HTERT RPE-1 (cell line): ENCODE measurements around the gene PAPOLA.
"Not testable (repeated sequence)": the region's sequence is repeated elsewhere in the genome, so short reads cannot be mapped to it uniquely, and the experiment has no call there.

ENCODE experiments used
- in situ Hi-C: fragments of 300-500 bp; cut with MboI; formaldehyde crosslinking; loops from 4 replicates; pipeline ENCODE4 v1.14.3; 2020; ENCODE audit warnings: low sequenced_read_pairs

PAPOLA gene

DNA sequence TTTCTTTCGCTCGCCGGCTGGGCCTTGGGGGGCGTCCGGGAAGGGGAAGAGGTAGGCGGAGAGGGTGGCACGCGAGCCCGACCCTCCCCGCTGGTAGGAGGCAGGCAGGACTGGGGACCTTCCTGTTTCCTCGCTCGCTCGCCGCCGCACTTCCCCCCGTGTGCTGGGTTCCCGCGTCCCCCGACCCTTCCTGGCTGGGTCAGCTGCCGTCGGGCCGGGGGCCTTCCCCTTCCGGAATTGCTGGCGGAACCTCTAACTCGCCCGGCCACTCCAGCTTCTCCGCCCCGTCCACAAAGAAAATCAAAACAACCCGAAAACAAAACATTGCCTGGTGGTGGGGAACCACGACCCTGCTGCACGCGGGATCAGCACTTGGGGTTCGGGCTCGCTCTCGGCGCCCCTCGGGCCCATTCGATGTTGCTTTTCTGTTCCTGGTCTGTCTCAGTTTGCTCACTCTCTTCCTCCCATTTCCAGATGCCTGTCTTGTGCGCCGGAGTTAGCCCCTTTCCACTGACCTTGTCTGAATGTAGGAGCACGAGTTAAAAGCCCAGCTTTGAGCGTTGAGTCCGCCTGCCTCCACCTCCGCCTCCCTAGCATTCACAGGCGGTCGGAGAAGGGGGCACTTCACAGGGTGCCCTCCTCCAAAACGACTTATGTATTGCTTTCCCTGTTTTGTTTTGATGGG, 581 bp downstream of the PAPOLA start:
- in situ Hi-C loops: no loop called here

- in situ Hi-C loops: no loop called here
Measured at GRCh38 chr14:96503306-96503679, 1.1 kb downstream of the PAPOLA start.

DNA sequence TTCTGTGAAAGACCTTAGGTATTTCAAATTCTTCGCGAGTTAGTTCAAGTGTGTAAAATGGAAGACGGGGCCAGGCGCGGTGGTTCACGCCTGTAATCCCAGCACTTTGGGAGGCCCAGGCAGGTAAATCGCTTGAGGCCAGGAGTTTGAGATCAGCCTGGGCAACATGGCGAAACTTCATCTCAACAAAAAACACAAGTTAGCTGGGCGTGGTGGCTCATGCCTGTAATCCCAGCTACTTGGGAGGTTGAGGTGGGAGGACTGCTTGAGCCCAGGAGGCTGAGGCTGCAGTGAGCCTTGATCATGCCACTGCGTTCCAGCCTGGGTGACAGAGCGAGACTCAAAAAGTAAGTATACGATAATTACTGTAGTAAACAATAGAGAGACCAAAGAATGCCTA, 2.2 kb downstream of the PAPOLA start:
- in situ Hi-C loops: not testable (repeated sequence)

DNA sequence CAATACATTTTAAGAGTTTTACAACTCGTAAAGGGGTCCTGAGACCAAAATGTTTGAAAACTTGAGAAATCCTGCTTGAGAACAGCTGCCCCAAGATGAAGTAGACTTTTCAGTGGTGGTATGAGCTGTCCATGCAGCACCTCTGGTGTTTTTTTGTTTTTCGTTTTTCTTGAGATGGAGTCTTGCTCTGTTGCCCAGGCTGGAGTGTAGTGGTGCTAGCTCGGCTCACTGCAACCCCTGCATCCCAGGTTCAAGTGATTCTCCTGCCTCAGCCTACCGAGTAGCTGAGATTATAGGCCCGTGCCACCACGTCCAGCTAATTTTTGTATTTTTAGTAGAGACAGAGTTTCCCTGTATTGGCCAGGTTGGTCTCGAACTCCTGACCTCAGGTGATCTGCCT, 5.5 kb downstream of the PAPOLA start:
- in situ Hi-C loops: no loop called here

GRCh38 chr14:96508900-96509299, 6.7 kb downstream of the PAPOLA start:
- in situ Hi-C loops: no loop called here

GRCh38 chr14:96509457-96510090, 7.4 kb downstream of the PAPOLA start:
- in situ Hi-C loops: no loop called here

DNA sequence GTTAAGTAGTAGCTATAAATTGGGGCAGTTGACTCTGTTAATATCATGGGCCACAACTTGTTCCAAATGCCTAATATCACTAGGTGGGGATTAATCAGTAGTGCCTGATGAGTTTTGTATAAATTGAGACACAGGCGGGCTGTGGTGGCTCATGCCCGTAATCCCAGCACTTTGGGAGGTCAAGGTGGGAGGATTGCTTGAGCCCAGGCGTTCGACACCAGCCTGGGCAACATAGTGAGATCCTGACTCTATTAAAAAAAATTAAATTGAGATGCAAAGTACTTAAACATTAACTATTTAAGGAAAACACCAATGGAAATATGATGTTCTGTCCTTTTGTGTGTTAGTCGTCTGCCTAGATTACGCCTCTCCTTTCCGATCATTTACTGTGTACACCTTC, 9.0 kb downstream of the PAPOLA start:
- in situ Hi-C loops: no loop called here

GRCh38 chr14:96511667-96512066, 9.5 kb downstream of the PAPOLA start:
- in situ Hi-C loops: no loop called here

DNA sequence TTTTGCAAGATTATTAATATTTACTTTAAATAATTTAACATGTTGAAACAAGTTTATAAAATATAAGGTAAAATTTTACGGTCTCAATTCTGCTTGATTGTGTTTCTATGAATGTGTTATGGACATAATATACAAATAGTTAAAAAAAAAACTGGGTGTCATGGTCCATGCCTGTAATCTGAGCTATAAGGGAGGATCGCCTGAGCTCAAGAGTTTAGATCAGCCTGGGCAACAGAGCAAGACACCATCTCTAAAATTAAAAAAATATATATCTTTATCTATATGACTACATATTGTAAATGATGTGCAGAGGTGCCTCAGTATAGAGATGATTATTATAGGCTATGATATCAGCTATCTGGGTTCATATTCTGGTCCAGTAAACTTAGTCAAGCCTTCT, 9.9 kb downstream of the PAPOLA start:
- in situ Hi-C loops: no loop called here

GRCh38 chr14:96512602-96513397, 10.6 kb downstream of the PAPOLA start:
- in situ Hi-C loops: no loop called here

DNA sequence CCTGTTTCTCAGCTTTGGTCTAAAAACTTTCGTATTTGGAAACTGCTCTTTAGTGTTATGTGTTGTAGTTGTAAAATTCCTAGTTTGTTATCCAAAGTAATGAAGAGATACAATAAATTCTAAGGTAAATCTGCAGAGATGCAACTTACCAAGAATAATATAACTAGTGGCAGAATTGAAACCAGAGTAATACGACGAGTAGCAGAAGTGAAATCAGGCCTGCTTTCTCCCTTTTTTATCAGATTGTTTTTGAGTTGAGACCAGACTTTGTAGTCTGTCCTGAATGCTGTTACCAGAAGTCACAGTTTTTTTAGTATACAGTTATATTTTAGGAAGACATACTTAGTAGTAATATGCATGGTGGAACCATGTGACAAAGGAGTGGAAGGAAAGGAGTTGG, 12.5 kb downstream of the PAPOLA start:
- in situ Hi-C loops: no loop called here

DNA sequence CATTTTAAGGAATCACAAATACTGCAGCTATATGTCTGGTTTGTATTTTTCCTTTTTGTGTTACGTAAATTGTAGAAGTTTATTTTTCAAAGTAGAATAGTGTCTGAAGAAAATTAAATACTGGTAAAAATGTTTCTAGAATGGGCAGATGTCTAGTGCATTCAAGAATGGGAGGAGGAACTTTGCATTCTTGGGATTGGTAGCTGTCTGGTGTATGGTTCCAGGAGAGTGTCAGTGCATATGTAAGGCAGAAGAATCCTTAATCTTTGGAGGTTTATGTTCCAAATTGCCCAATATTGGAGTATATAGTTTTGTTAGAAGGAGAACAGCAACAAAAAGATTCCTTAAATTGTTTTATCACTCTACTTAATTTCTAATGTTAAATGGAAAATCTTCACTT, 13.5 kb downstream of the PAPOLA start:
- in situ Hi-C loops: no loop called here

- in situ Hi-C loops: no loop called here
Measured at GRCh38 chr14:96516351-96516750, 14.2 kb downstream of the PAPOLA start.

DNA sequence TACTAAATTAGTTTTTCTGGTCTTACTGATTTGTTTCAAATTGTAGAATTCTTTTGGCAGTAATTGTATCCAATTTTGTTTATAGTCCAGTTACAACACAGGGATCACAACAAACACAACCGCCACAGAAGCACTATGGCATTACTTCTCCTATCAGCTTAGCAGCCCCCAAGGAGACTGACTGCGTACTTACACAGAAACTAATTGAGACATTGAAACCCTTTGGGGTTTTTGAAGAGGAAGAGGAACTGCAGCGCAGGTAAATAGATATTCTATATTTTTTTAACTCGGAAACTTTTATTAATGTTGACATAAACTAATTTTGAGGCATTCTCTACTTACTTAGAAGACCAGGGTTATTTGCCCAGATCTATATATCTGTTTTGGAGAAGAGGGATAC, 17.8 kb downstream of the PAPOLA start:
- in situ Hi-C loops: no loop called here

GRCh38 chr14:96525452-96525851, 23.3 kb downstream of the PAPOLA start:
- in situ Hi-C loops: no loop called here

- in situ Hi-C loops: no loop called here
Measured at GRCh38 chr14:96532632-96533031, 30.4 kb downstream of the PAPOLA start.

DNA sequence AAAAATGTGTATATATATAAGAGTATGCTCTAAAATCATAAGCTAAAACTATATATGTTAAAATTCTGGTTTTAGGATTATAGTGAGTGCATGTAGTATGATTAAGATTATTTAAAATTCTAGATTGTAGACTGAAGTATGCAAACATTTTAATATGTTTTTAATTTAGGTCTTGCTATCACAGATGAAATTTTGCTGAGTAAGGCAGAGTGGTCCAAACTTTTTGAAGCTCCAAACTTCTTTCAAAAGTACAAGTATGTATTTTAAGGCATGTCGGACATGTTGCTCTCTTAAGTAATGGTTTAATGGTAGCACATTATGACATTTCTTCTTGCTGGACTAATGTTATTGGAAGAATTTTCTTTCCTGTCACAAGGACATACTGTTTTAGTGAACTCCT, 34.6 kb downstream of the PAPOLA start:
- in situ Hi-C loops: no loop called here

DNA sequence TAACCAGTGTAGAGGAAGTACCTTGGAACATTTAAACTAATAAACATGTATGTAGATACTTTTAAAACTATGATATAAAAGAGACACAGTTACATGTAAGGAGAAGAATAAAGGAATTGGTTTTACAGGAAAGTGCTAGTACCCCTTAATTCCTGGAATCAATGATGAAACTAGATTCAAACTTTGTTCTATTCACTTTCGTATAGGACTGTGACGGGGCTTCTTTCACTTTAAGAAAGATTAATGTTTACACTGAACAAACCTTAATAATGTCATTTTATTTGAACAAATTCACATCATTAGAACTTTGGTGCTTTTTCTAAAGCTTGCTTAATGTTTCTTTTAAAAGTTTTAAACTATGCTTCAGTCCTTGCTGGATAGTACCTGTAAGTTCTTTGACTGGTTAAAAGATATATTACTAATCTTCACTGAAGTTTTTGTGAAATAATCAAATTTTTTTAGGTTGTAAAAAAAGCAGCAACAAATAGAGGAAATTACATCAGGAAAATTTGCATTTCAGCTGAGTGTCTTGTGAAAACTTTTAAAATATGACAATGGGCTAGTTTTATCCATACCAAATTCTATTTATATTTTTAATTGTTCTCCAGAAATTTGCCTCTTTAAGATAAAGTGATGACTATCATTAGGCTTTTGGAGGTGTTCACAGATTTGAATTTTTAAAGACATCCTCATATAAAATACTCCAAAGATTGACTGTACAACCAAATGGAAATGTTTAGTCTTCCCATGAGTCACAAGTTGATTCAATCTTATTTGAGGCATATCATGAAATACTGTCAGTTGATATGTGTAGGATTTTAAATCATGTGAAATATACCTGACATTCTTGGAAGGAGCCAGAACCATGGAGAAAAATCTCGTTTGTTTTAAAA, 36.2 kb downstream of the PAPOLA start:
- in situ Hi-C loops: no loop called here

DNA sequence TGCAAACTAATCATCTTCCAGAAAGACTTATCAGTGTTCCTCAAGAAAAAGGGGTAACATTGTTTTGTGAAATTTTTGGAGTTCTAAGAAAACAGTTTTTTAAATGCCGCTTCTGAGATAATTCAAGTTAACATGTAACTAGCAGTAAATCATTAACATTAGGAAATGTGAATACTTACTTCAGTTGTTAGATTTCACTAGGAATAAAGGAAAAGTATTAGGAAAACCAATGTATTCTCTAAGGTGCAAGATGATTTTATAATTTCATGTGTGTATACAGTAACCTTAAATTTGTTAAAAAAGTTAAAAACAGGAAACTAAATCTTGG, 36.8 kb downstream of the PAPOLA start:
- in situ Hi-C loops: no loop called here

- in situ Hi-C loops: no loop called here
Measured at GRCh38 chr14:96554315-96554910, 52.2 kb downstream of the PAPOLA start.

GRCh38 chr14:96559571-96559970, 57.4 kb downstream of the PAPOLA start:
- in situ Hi-C loops: no loop called here
